GM13976 (cell line): ENCODE data around the gene AQP4.

Experiments used
- DNase-seq: peaks from one replicate; pipeline ENCODE4 v3.0.0; 2012; ENCODE audit warnings: low spot score
- CTCF ChIP-seq: IDR thresholded peaks from 2 replicates; pipeline ENCODE4 v1.5.1; 2012; ENCODE audit warnings: borderline replicate concordance, mild to moderate bottlenecking; ENCODE audit not compliant: insufficient read depth; ENCODE audit errors: extremely low read depth, missing control alignments, control extremely low read depth
- in situ Hi-C: fragments of 300-500 bp; cut with MboI; formaldehyde crosslinking; loops from one replicate; pipeline ENCODE4 v1.12.0; 2022; ENCODE audit warnings: low sequenced_read_pairs, mixed read lengths, inconsistent platforms; ENCODE audit not compliant: unreplicated experiment

AQP4 gene

GRCh38 chr18:26865557-26865956, at the start of gene AQP4:
Gene AQP4, minus strand, starts transcription at chr18:26865707. Its CDS starts 18 bp downstream, at chr18:26865689.
- in situ Hi-C loops, result no loop called here
- DNase-seq, result no peak
- no peak for TF ChIP-seq CTCF

GRCh38 chr18:26911840-26912239, 46.3 kb upstream of the AQP4 start:
- in situ Hi-C loops, result no loop called here
- DNase-seq, result no peak
- TF ChIP-seq CTCF, result no peak

GRCh38 chr18:26909599-26910290, 44.2 kb upstream of the AQP4 start:
- in situ Hi-C loops, result no loop called here
- DNase-seq, result no peak
- no peak for TF ChIP-seq CTCF

GRCh38 chr18:26908906-26909305, 43.4 kb upstream of the AQP4 start:
- DNase-seq, result no peak
- no peak for TF ChIP-seq CTCF
- in situ Hi-C loops, result no loop called here

- TF ChIP-seq CTCF, result no peak
- DNase-seq, result no peak
- in situ Hi-C loops, result no loop called here
These were observed 36.8 kb upstream of the AQP4 start for GRCh38 chr18:26902291-26902690.

GRCh38 chr18:26901020-26901419, 35.5 kb upstream of the AQP4 start:
- TF ChIP-seq CTCF, result no peak
- no peak for DNase-seq
- in situ Hi-C loops, result no loop called here
